ENCODE measurements around the gene HES2.

HES2 gene

DNA sequence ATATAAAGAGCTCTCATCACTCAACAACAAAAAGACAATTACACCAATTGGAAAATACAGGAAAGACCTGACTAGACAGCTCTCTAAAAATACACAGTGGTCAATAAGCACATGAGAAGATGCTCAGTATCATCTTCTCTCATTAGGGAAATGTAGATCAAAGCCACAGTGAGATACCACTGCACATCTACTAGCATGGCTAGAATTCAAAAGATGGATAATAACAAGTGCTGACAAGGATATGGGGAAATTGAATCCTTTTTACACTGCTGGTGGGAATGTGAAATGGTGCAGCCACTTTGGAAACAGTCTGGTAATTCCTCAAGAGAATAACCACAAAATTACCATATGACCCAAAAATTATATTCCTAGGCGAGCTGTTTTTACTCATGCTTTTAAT is 35.6 kb downstream of the HES2 start:
- DNase-seq = no peak

GRCh38 chr1:6380037-6380436 is 39.7 kb downstream of the HES2 start:
- no peak for DNase-seq

DNA sequence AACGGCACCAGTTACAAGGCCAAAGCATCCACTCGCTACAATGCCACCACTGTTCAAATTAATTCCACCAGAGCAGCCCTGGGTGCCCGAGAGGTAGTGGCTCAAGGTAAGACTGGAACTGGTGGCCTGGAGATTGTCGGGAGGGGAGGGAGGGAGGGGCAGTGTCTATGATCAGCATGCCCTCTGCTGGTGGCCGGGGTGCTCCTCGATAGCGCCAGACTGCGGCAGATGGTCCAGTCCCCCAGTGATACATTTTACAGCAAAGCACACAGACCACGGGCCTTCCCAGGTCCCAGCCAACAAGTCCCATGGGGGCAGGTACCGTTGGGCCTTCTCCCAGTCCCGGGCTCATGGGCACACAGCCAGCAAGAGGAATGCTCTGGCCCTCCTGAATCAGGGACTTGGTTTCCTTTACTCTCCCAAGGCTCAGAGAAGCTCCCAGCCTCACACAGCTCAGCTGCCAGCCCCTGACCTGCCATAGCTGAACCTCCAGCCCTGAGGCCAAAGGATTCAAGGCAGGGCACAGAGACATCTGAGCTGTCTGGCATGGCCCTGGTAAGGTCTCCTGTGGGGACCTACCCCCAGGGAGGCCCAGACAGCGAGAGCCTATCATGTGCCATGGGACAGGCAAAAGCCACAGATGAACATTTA is 41.5 kb downstream of the HES2 start:
- no peak for DNase-seq

- DNase-seq = no peak
Observed at GRCh38 chr1:6373961-6374720, 45.6 kb downstream of the HES2 start.

GRCh38 chr1:6372236-6372635 is 47.5 kb downstream of the HES2 start:
- DNase-seq = peak; percentile 50

DNA sequence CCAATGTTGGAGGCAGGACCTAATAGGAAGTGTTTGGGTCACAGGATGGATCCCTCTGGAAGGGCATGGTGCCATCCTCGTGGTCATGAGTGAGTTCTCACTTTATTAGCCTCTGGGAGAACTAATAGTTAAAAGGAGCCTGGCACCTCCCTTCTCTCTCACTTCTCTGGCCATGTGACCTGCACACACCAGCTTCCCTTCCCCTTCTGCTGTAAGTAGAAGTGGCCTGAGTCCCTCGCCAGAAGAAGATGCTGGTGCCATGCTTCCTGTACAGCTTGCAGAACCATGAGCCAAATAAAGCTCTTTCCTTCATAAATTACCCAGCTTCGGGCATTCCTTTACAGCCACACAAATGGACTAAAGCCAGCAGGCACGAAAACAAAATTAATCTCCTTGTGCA is 49.7 kb downstream of the HES2 start:
- no peak for DNase-seq

- DNase-seq = no peak
Observed at GRCh38 chr1:6367381-6368012, 52.2 kb downstream of the HES2 start.

DNA sequence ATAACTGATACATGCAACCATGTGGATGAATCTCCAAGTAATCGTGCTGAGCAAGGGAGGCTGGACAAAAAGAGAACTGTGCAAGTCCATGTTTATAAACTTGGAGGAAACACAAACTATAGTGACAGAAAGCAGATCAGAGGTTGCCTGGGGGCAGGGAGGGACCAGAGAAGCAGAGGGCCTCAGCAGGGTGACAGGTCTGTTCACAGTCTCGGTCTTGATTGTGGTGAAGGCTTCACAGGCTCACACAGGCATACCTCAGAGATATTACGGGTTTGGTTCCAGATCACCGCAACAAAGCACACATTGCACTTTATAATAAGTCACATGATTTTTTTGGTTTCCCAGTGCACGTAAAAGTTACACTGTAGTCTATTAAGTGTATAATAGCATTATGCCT is 54.7 kb downstream of the HES2 start:
- no peak for DNase-seq

DNA sequence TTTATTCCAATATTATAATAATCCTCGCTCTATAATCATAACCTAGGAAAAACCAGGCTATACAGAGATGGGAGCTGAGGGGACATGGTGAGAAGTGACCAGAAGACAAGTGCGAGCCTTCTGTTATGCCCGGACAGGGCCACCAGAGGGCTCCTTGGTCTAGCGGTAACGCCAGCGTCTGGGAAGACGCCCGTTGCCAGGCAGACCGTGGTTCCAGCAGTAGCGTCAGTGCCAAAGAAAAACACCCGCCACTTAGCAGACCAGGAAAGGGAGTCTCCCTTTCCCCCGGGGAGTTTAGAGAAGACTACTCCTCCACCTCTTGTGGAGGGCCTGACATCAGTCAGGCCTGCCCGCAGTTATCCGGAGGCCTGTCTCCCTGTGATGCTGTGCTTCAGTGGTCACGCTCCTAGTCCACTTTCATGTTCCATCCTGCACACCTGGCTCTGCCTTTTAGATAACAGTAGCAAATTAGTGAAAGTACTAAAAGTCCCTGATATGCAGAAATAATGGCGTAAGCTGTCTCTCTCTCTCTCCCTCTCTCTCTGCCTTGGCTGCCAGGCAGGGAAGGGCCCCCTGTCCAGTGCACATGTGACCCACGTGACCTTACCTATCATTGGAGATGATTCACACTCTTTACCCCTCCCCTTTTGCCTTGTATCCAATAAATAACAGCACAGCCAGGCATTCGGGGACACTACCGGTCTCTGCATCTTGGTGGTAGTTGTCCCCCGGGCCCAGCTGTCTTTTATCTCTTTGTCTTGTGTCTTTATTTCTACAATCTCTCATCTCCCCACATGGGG is 56.4 kb downstream of the HES2 start:
- peak; percentile 91 for DNase-seq
